GM12878 (cell line): ENCODE data around the gene ZNF366. TPM values are rescaled to one million over a fixed set of nuclear protein-coding genes. Genes with fewer than 3 reads are reported as not detected.

Experiments used
- ATAC-seq: fragments of 200-7000 bp; cut with Tn5 transposase; 3 replicates; pipeline ENCODE4 v1.9.1; 2020; ENCODE audit warnings: mild to moderate bottlenecking, moderate library complexity
- BruUV-seq: library from RNA; stranded (reverse); fragments of 400-500 nt; replicated peaks from 2 replicates; lab custom pipeline; 2021; lab: Mats Ljungman, UMichigan
- CTCF ChIA-PET: fragments of 300-600 bp; sonication (Branson Sonifier 250); formaldehyde crosslinking; extraction: SDS; loops from one replicate; lab custom pipeline; 2021; ENCODE audit warnings: inconsistent platforms; lab: Yijun Ruan, JAX
- POLR2A ChIA-PET: fragments of 350-600 bp; formaldehyde crosslinking; extraction: SDS; loops from one replicate; lab custom pipeline; 2021; ENCODE audit warnings: inconsistent platforms; lab: Charles Lee
- RAD21 ChIA-PET: fragments of 300-600 bp; sonication (Branson Sonifier 250); formaldehyde crosslinking; loops from one replicate; lab custom pipeline; 2023; ENCODE audit warnings: antibody characterized with exemption; ENCODE audit not compliant: unreplicated experiment; lab: Charles Lee
- SMC1A ChIA-PET: fragments of 300-600 bp; sonication (Branson Sonifier 250); formaldehyde crosslinking; loops from one replicate; lab custom pipeline; 2023; ENCODE audit not compliant: unreplicated experiment, uncharacterized antibody; lab: Charles Lee
- DNase-seq: peaks from one replicate; pipeline ENCODE4 v3.0.0-alpha.2; 2011; ENCODE audit warnings: low read depth, low spot score
- FAIRE-seq: peaks from 3 replicates; lab custom pipeline; 2011; peaks lifted over from hg19 to GRCh38; lab: Jason Lieb, UNC
- H2AFZ ChIP-seq: 2 replicates; pipeline ENCODE4 v1.6.0; 2011; ENCODE audit warnings: low read depth, low read length, control low read depth; ENCODE audit not compliant: control insufficient read depth
- H3K27ac ChIP-seq: 2 replicates; pipeline ENCODE4 v1.5.1; 2011; ENCODE audit warnings: control low read depth; ENCODE audit not compliant: control insufficient read depth, insufficient read depth
- H3K27me3 ChIP-seq, 2 experiments: replicated peaks in 1 of 2; 2 replicates each; pipeline versions ENCODE4 v1.6.0 to v1.6.1; 2011; ENCODE audit warnings: low read length in 1 of 2; ENCODE audit not compliant: control insufficient read depth in 2 of 2, insufficient read depth in 2 of 2
- H3K36me3 ChIP-seq, 2 experiments: 2 replicates each; pipeline ENCODE4 v1.5.1; 2011; ENCODE audit warnings: low read length in 1 of 2; ENCODE audit not compliant: control insufficient read depth in 2 of 2, insufficient read depth in 2 of 2
- H3K4me1 ChIP-seq: 2 replicates; pipeline ENCODE4 v1.6.1; 2011; ENCODE audit warnings: mild to moderate bottlenecking, low read length, moderate library complexity, mixed read lengths; ENCODE audit not compliant: control insufficient read depth, insufficient read depth
- H3K4me2 ChIP-seq: 2 replicates; pipeline ENCODE4 v1.6.0; 2011; ENCODE audit warnings: control low read depth; ENCODE audit not compliant: control insufficient read depth, insufficient read depth
- H3K4me3 ChIP-seq: fragments of 200-600 bp; sonication (generic); 2 replicates; pipeline ENCODE4 v1.5.1; 2016
- H3K79me2 ChIP-seq: 2 replicates; pipeline ENCODE4 v1.6.0; 2011; ENCODE audit warnings: low read length; ENCODE audit not compliant: control insufficient read depth, insufficient read depth
- H3K9ac ChIP-seq: 2 replicates; pipeline ENCODE4 v1.8.0; 2011; ENCODE audit warnings: low read length, control low read depth, mixed read lengths; ENCODE audit not compliant: control insufficient read depth, insufficient read depth
- H3K9me3 ChIP-seq: replicated peaks from 3 replicates; pipeline ENCODE4 v1.5.1; 2011; ENCODE audit warnings: mild to moderate bottlenecking, low read length; ENCODE audit not compliant: control insufficient read depth, insufficient read depth
- H4K20me1 ChIP-seq: 2 replicates; pipeline ENCODE4 v1.6.0; 2011; ENCODE audit not compliant: control insufficient read depth, insufficient read depth
- CHD1 ChIP-seq: IDR thresholded peaks from 2 replicates; pipeline ENCODE4 v1.6.1; 2012; ENCODE audit warnings: low read depth, low read length, improper control_type of control experiment
- EED ChIP-seq: sonication (generic); IDR thresholded peaks from 2 replicates; pipeline ENCODE4 v1.6.1; 2016; ENCODE audit warnings: antibody characterized with exemption, low read depth
- JUND ChIP-seq: IDR thresholded peaks from 2 replicates; pipeline ENCODE4 v1.6.1; 2012; ENCODE audit warnings: low read depth, mild to moderate bottlenecking, low read length, improper control_type of control experiment, moderate library complexity
- NFIC ChIP-seq: IDR thresholded peaks from 2 replicates; pipeline ENCODE4 v1.6.1; 2012; ENCODE audit warnings: low read depth, mild to moderate bottlenecking, inconsistent platforms, low read length, moderate library complexity
- RUNX3 ChIP-seq: IDR thresholded peaks from 2 replicates; pipeline ENCODE4 v1.6.1; 2012; ENCODE audit warnings: low read length, inconsistent platforms
- SMC3 ChIP-seq: IDR thresholded peaks from 2 replicates; pipeline ENCODE4 v1.6.1; 2011; ENCODE audit warnings: low read length, improper control_type of control experiment, borderline replicate concordance
- SPI1 ChIP-seq: IDR thresholded peaks from 2 replicates; pipeline ENCODE4 v1.6.1; 2011; ENCODE audit warnings: low read depth, mild to moderate bottlenecking, low read length, moderate library complexity, borderline replicate concordance; ENCODE audit not compliant: insufficient read depth
- WGBS: methylation state at CpG from one replicate; pipeline ENCODE4 v1.1.6; 2016; ENCODE audit warnings: low lambda C conversion rate; ENCODE audit not compliant: insufficient replicate concordance, insufficient coverage; ENCODE audit errors: missing lambda C conversion rate; 5-methylcytosine and 5-hydroxymethylcytosine counted together
- in situ Hi-C: fragments of 300-500 bp; cut with MboI; formaldehyde crosslinking; loops from 9 replicates; pipeline ENCODE4 v1.14.3; 2018; ENCODE audit warnings: mixed read lengths
- intact Hi-C: fragments of 100-400 bp; cut with micrococcal nuclease; formaldehyde crosslinking; loops from one replicate; pipeline ENCODE4 v1.14.2; 2022; ENCODE audit not compliant: unreplicated experiment
- polyA plus RNA-seq, 11 experiments: library from polyadenylated mRNA; depleted of rRNA in 4 of 11; unstranded in 6 of 11; stranded (reverse) in 5 of 11; fragments of >200 nt; fragmentation: Nextera tagmentation in 4 of 11; fragmentation: Illumina TruSeq in 1 of 11; extraction: Ambion mirVana in 4 of 11; extraction: Trizol in 1 of 11; gene quantifications; 1 replicate in 1 of 11; 2 replicates in 10 of 11; pipeline versions ENCODE4 v1.2.1 to v1.2.3, GENCODE V29; 2011 to 2016; ENCODE audit warnings: inconsistent platforms in 2 of 11, missing spikeins in 2 of 11, low read depth in 1 of 11
- total RNA-seq, 4 experiments: library from RNA; depleted of rRNA in 3 of 4; stranded (reverse); fragments of >200 nt in 3 of 4; fragmentation: Illumina TruSeq in 1 of 4; extraction: Trizol in 1 of 4; gene quantifications; 2 replicates each; pipeline versions ENCODE4 v1.2.1 to v1.2.3, GENCODE V29; 2013 to 2021

The ZNF366 gene
- total and polyA plus RNA-seq, 10 of the 15 experiments (the other 5 are each of a cell fraction or from before 2014, with no cell fraction given), result 0.01 to 0.18 (median 0.04) TPM; not detected in 6

DNA sequence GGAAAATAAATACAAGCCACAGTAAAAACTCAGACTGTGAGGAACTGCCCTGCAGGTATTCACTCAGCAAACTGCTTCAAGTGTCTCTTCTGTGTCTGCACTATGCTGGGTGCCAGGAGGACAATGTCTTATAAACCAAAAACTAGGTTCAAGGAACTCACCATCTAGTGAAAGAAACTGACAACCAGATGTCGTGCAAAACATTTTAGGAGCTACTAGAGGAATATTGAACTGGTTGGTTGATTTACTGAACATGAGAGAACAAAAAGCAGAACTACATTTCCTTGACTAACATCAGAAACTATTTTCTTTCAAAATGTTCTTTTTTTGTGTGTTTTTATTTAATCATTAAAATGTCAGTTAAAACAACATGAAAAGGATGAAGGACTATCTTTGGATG is 35.2 kb downstream of the ZNF366 start:
- peak overlapping the region; percentile 70 for H3K4me2 ChIP-seq
- POLR2A ChIA-PET, result interaction anchor here (1.3 to 2.8 kb wide), 4 partner anchors 9 to 31 kb away, joined by 3 to 14 read pairs (median 5); no protein-coding TSS in a partner anchor
- H2AFZ ChIP-seq, result peak overlapping the region; percentile 30; the same call in 1 of the 2 replicates
- in situ Hi-C loops (no loop called here), intact Hi-C loops (loop anchor here (5.0 kb wide), 2 partner anchors 35 to 170 kb away; no protein-coding TSS in a partner anchor)
- CTCF ChIA-PET, result interaction anchor here (0.9 to 1.7 kb wide), 5 partner anchors 9 to 164 kb away, joined by 3 to 5 read pairs (median 3); no protein-coding TSS in a partner anchor
- TF ChIP-seq NFIC (0 out of 2 replicates have a peak, but pooled peaks have one; percentile 45), JUND (no peak), RUNX3 (peak; percentile 24; the same call in 1 of the 2 replicates), EED (0 out of 2 replicates have a peak, but pooled peaks have one; percentile 29), SMC3 (peak; percentile 7; the same call in 1 of the 2 replicates), CHD1 (no peak), SPI1 (0 out of 2 replicates have a peak, but pooled peaks have one; percentile 9)
- no peaks in the 10 kb centered on the region for H4K20me1 ChIP-seq
- H3K27me3 ChIP-seq, result no peaks in the 10 kb centered on the region
- peak overlapping the region; percentile 18; the same call in 1 of the 2 replicates for H3K9ac ChIP-seq
- ATAC-seq, result 0 out of 3 replicates have a peak, but pooled peaks have one; percentile 6
- no peaks in the 10 kb centered on the region for H3K79me2 ChIP-seq
- BruUV-seq, result no TSS peak
- no peak for DNase-seq
- H3K27ac ChIP-seq, result peak overlapping the region; percentile 70
- no peak overlapping the region for H3K4me3 ChIP-seq
- no peaks in the 10 kb centered on the region; the same call in 2 of the 3 replicates for H3K9me3 ChIP-seq
- WGBS, result 14% methylated on average over 1 of the region's 1 CpG
- RAD21 ChIA-PET, result interaction anchor here (1.0 to 1.9 kb wide), 7 partner anchors 9 to 98 kb away, joined by 3 to 13 read pairs (median 4); no protein-coding TSS in a partner anchor
- SMC1A ChIA-PET, result interaction anchor here (0.6 to 3.1 kb wide), 18 partner anchors 9 to 74 kb away, joined by 3 to 20 read pairs (median 4); no protein-coding TSS in a partner anchor
- FAIRE-seq, result no peak
- H3K4me1 ChIP-seq, result peaks cover 72% of the 10 kb centered on the region
- no peaks in the 10 kb centered on the region for H3K36me3 ChIP-seq
